MM.1S (cell line): ENCODE measurements around the gene SMOC1.

Source experiments
- DNase-seq: peaks from one replicate; pipeline ENCODE4 v3.0.0-alpha.2; 2015
- H2AFZ ChIP-seq: fragments of 300-600 bp; sonication (generic); 2 replicates; pipeline ENCODE4 v1.6.0; 2016; ENCODE audit warnings: antibody characterized with exemption, low read length
- H3F3A ChIP-seq: fragments of 300-600 bp; sonication (generic); 2 replicates; pipeline ENCODE4 v1.6.1; 2016; ENCODE audit warnings: mild to moderate bottlenecking, antibody characterized with exemption, low read length, moderate library complexity, mixed read lengths; ENCODE audit not compliant: insufficient read depth
- H3K27ac ChIP-seq: fragments of 300-600 bp; sonication (generic); 2 replicates; pipeline ENCODE4 v1.5.1; 2016; ENCODE audit warnings: mild to moderate bottlenecking, low read length
- H3K27me3 ChIP-seq: fragments of 300-600 bp; sonication (generic); replicated peaks from 2 replicates; pipeline ENCODE4 v1.6.0; 2016; ENCODE audit warnings: low read length; ENCODE audit not compliant: insufficient read depth
- H3K36me3 ChIP-seq: fragments of 300-600 bp; sonication (generic); replicated peaks from 2 replicates; pipeline ENCODE4 v1.6.1; 2016; ENCODE audit warnings: mild to moderate bottlenecking, low read length, mixed read lengths; ENCODE audit not compliant: insufficient read depth
- H3K4me1 ChIP-seq: fragments of 300-600 bp; sonication (generic); 2 replicates; pipeline ENCODE4 v1.6.1; 2016; ENCODE audit warnings: low read length, mixed read lengths
- H3K4me2 ChIP-seq: fragments of 300-600 bp; sonication (generic); 2 replicates; pipeline ENCODE4 v1.6.0; 2016; ENCODE audit warnings: low read depth, low read length
- H3K4me3 ChIP-seq: fragments of 300-600 bp; sonication (generic); 2 replicates; pipeline ENCODE4 v1.5.1; 2016; ENCODE audit warnings: low read length, mixed read lengths
- H3K79me2 ChIP-seq: fragments of 300-600 bp; sonication (generic); 2 replicates; pipeline ENCODE4 v1.6.1; 2016; ENCODE audit warnings: mixed run types, low read length, mixed read lengths
- H3K9ac ChIP-seq: fragments of 300-600 bp; sonication (generic); 2 replicates; pipeline ENCODE4 v1.6.1; 2016; ENCODE audit warnings: low read length, mixed read lengths
- H3K9me2 ChIP-seq: fragments of 300-600 bp; sonication (generic); replicated peaks from 2 replicates; pipeline ENCODE4 v1.6.1; 2016; ENCODE audit warnings: mild to moderate bottlenecking, low read length, mixed read lengths; ENCODE audit not compliant: insufficient read depth
- H3K9me3 ChIP-seq: fragments of 300-600 bp; sonication (generic); replicated peaks from 2 replicates; pipeline ENCODE4 v1.6.1; 2016; ENCODE audit warnings: mild to moderate bottlenecking, low read length, mixed read lengths; ENCODE audit not compliant: insufficient read depth
- H4K20me1 ChIP-seq: fragments of 300-600 bp; sonication (generic); 2 replicates; pipeline ENCODE4 v1.6.1; 2016; ENCODE audit warnings: mild to moderate bottlenecking, low read length, moderate library complexity, mixed read lengths; ENCODE audit not compliant: insufficient read depth
- EZH2 ChIP-seq: fragments of 300-600 bp; sonication (generic); optimal IDR thresholded peaks from 2 replicates; pipeline ENCODE3; 2017; ENCODE audit warnings: low read depth, mild to moderate bottlenecking, antibody characterized with exemption, low read length, mixed read lengths
- EZH2phosphoT487 ChIP-seq: fragments of 300-600 bp; sonication (generic); IDR thresholded peaks from 2 replicates; pipeline ENCODE4 v1.6.1; 2018; ENCODE audit warnings: antibody characterized with exemption, low read length
- TF ChIP-seq, protein P1 (sequence below): fragments of 300-600 bp; sonication (generic); IDR thresholded peaks from 2 replicates; pipeline ENCODE4 v1.5.1; 2016; ENCODE audit warnings: antibody characterized with exemption, low read length, mixed read lengths

Gene SMOC1

DNA sequence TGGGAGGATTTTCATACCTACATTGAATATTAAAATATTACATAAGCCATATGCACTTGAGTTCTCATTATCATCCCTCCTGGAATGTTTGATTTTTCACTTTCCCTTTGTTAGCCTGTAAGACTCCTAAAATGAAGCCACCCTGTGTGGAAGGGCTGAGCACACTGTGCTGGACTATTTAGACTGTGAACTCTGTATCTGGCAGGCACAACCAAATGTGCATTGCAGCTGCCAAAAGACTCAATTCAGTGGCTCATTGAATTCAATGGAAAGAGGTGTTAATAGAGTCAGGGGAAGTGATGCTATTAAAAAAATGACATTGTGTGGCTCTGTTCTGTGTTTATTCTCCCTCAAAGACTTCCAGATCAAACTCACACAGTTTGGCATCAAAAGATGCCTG, 111.1 kb downstream of the SMOC1 start:
- DNase-seq = no peak
- H3K27ac ChIP-seq = no peak overlapping the region
- H3K36me3 ChIP-seq = no peaks in the 10 kb centered on the region
- no peak for TF ChIP-seq EZH2
- no peak overlapping the region for H3K9ac ChIP-seq
- no peaks in the 10 kb centered on the region for H3K4me1 ChIP-seq
- H3K9me2 ChIP-seq = no peaks in the 10 kb centered on the region
- H3K9me3 ChIP-seq = no peaks in the 10 kb centered on the region
- no peaks in the 10 kb centered on the region for H3K27me3 ChIP-seq
- no peak overlapping the region for H3K4me3 ChIP-seq
- H3K79me2 ChIP-seq = no peaks in the 10 kb centered on the region
- H3F3A ChIP-seq = no peaks in the 10 kb centered on the region
- no peak overlapping the region for H2AFZ ChIP-seq
- H3K4me2 ChIP-seq = no peak overlapping the region
- H4K20me1 ChIP-seq = no peaks in the 10 kb centered on the region

DNA sequence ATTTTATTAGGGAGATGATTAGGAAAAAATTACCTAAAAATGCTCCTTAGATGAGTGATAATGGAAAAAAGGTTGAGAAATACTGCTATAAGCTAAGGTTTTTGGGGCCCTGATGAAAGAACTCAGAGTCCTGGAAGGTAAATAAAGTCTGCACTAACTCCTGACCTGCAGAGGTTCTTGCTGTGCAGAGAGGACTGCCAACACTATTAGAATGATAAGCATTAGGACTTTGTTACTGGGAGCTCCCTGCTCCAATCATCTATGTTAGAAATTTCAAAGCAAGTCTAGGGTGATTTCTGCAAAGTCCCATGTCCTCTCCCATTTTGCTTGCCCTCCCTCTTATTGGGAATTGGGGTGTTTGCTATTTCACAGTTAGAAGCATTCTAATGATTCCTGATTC, 112.2 kb downstream of the SMOC1 start:
- Histone ChIP-seq H3K79me2 (no peaks in the 10 kb centered on the region), H3K9ac (no peak overlapping the region), H3K9me3 (no peaks in the 10 kb centered on the region), H4K20me1 (no peaks in the 10 kb centered on the region), H3F3A (no peaks in the 10 kb centered on the region), H3K4me2 (no peak overlapping the region), H3K4me1 (no peaks in the 10 kb centered on the region), H3K9me2 (no peaks in the 10 kb centered on the region), H3K4me3 (no peak overlapping the region), H3K27ac (no peak overlapping the region), H3K36me3 (no peaks in the 10 kb centered on the region), H2AFZ (no peak overlapping the region), H3K27me3 (no peaks in the 10 kb centered on the region)
- no peak for DNase-seq
- TF ChIP-seq, protein P1, sequence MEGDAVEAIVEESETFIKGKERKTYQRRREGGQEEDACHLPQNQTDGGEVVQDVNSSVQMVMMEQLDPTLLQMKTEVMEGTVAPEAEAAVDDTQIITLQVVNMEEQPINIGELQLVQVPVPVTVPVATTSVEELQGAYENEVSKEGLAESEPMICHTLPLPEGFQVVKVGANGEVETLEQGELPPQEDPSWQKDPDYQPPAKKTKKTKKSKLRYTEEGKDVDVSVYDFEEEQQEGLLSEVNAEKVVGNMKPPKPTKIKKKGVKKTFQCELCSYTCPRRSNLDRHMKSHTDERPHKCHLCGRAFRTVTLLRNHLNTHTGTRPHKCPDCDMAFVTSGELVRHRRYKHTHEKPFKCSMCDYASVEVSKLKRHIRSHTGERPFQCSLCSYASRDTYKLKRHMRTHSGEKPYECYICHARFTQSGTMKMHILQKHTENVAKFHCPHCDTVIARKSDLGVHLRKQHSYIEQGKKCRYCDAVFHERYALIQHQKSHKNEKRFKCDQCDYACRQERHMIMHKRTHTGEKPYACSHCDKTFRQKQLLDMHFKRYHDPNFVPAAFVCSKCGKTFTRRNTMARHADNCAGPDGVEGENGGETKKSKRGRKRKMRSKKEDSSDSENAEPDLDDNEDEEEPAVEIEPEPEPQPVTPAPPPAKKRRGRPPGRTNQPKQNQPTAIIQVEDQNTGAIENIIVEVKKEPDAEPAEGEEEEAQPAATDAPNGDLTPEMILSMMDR = no peak
- TF ChIP-seq EZH2phosphoT487 (no peak), EZH2 (no peak)

DNA sequence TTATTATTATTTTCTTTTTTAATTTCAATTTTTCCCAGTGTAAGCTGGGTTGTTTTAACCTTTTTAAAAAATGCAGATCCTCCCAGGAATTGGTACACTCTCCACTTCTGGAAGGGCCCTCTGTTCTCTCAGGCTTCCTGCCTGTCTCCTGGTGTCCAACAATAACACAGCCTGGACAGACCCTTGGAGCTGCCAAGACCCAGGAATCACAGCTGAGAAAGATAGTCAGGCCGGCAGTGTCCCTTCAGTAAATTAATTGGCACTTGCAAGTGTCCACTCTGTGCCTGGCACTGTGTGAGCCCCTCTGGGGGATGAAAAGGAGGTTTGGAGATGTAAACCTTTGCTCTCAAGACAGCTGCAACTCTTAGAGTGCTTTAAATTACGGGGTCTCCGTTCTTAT, 113.3 kb downstream of the SMOC1 start:
- no peak overlapping the region for H3K27ac ChIP-seq
- no peak overlapping the region for H3K4me2 ChIP-seq
- H3K9me3 ChIP-seq = no peaks in the 10 kb centered on the region
- H3K9me2 ChIP-seq = no peaks in the 10 kb centered on the region
- no peaks in the 10 kb centered on the region for H3K79me2 ChIP-seq
- H2AFZ ChIP-seq = no peak overlapping the region
- TF ChIP-seq, protein P1 = no peak
- TF ChIP-seq EZH2phosphoT487 = no peak
- no peak overlapping the region for H3K4me3 ChIP-seq
- H3K36me3 ChIP-seq = no peaks in the 10 kb centered on the region
- H4K20me1 ChIP-seq = no peaks in the 10 kb centered on the region
- H3K4me1 ChIP-seq = no peaks in the 10 kb centered on the region
- no peak overlapping the region for H3K9ac ChIP-seq
- no peaks in the 10 kb centered on the region for H3K27me3 ChIP-seq
- no peak for DNase-seq
- no peaks in the 10 kb centered on the region for H3F3A ChIP-seq

DNA sequence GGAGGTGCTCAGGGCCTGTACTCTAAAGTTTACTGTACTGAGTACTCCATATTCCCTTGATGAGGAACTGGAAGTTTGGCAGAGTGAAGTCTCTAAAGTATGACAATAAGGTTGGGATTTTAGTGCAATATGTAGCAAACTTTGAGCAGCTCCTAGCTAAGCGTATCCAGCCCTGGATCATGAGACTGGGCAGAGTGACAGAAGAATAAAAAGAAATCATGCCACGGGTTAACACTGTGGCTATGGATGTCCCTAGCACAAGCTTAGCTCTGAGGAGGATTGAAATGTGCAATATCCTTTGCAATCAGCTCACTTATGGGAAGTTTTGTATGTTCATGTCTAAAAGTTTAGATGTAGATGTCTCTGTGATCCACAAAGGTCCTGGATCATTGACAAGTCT, 114.1 kb downstream of the SMOC1 start:
- Histone ChIP-seq H2AFZ (no peak overlapping the region), H3K27ac (no peak overlapping the region), H3K4me2 (no peak overlapping the region), H3K79me2 (no peaks in the 10 kb centered on the region), H3K4me1 (no peaks in the 10 kb centered on the region), H3K36me3 (no peaks in the 10 kb centered on the region), H3K27me3 (no peaks in the 10 kb centered on the region), H3K4me3 (no peak overlapping the region), H3K9ac (no peak overlapping the region), H3F3A (no peaks in the 10 kb centered on the region), H4K20me1 (no peaks in the 10 kb centered on the region), H3K9me3 (no peaks in the 10 kb centered on the region), H3K9me2 (no peaks in the 10 kb centered on the region)
- no peak for TF ChIP-seq EZH2phosphoT487
- TF ChIP-seq EZH2 = no peak
- TF ChIP-seq, protein P1 = no peak
- DNase-seq = no peak
